GM21576 (cell line): ENCODE data around the gene SLC46A1.

ENCODE experiments used
- ATAC-seq: cut with Tn5 transposase; IDR thresholded peaks from one replicate; pipeline ENCODE4 v1.9.1; 2021; ENCODE audit warnings: mild to moderate bottlenecking, moderate library complexity; ENCODE audit not compliant: unreplicated experiment

Gene SLC46A1

GRCh38 chr17:28363776-28364650, 42.0 kb downstream of the SLC46A1 start:
- ATAC-seq: no peak

DNA sequence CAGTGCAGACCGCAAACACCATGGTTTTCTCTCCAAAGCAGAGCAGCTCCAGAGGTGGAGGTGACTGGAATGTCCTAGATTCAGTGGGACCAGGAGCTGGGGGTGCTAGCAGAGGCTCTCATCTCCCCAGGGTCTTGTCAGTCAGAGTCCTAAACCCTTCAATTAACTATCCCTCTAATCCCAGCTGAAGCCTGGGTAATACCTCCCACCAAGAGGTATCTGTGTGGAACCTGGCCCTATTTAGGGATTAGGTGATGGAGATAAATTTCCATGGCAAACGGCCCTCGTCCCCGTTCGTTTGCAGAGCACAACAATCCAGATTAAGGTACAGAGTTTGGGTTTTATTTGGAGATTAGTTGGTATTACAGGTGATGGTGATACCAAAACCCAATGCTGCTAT, 42.8 kb downstream of the SLC46A1 start:
- no peak for ATAC-seq

DNA sequence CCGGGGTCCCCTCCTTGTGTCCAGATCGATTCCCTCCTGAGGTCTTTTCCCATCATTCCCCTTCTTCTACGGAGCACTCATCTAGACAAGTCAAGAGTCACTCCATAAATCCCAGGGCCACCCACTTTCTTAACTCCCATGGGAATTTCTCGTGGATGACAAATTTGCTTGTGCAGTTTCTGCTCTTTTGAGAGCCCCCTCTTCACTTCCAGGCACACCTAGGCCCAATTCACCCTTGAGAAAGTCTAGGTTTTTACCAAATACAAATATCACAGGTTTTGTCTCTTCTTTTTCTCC, 48.2 kb downstream of the SLC46A1 start:
- no peak for ATAC-seq

- ATAC-seq: peak; percentile 87
Measured at GRCh38 chr17:28357061-28357900, 48.7 kb downstream of the SLC46A1 start, which contains the start of gene POLDIP2. Gene POLDIP2, minus strand, starts transcription at chr17:28357527. Its CDS starts 79 bp downstream, at chr17:28357448.

GRCh38 chr17:28350271-28350670, 55.7 kb downstream of the SLC46A1 start:
- no peak for ATAC-seq

- no peak for ATAC-seq
Measured at GRCh38 chr17:28348979-28349378, 57.0 kb downstream of the SLC46A1 start.

- ATAC-seq: no peak
Measured at GRCh38 chr17:28347261-28347891, 58.6 kb downstream of the SLC46A1 start.

DNA sequence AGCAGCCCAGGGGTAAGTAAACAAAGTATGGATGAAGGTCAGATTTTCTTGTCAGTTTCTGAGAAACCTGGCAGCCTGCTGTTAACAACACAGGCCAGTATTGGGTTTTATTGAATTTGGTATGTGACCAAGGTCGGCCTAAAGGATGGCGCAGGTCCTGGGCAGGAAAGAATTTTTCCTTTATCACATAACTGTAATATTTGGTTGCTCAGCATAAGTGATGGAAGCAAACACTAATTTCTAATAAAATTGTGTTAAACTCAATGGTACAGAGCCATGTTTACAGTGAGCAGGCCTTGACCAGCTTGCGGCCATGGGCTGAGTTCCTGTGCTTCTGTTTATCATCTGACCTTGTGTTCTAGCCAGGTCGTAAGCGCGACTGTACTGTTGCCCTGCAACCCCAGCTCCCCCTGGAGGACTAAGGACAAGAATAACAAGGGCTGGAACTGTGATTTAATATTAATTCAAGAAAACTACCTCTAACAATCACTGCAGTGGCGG, 59.2 kb downstream of the SLC46A1 start:
- no peak for ATAC-seq

DNA sequence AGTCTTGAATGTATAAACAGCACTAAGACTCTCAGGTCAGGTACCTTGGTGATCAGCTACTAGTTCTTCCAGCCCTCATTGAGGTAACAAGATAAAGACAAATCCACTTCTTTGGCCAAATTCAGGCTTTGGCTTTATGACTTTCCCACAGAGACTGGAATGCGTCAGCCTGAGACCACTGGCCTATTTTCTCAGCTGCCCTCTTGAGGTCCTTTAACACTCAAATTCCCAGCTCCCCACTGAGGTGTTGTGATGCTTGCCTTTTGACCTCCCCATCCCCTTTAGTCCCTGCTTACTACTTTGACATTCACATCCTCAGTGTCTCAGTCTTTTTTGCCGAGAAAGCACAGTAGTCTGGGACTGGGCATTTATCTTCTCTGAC, 59.8 kb downstream of the SLC46A1 start:
- no peak for ATAC-seq

DNA sequence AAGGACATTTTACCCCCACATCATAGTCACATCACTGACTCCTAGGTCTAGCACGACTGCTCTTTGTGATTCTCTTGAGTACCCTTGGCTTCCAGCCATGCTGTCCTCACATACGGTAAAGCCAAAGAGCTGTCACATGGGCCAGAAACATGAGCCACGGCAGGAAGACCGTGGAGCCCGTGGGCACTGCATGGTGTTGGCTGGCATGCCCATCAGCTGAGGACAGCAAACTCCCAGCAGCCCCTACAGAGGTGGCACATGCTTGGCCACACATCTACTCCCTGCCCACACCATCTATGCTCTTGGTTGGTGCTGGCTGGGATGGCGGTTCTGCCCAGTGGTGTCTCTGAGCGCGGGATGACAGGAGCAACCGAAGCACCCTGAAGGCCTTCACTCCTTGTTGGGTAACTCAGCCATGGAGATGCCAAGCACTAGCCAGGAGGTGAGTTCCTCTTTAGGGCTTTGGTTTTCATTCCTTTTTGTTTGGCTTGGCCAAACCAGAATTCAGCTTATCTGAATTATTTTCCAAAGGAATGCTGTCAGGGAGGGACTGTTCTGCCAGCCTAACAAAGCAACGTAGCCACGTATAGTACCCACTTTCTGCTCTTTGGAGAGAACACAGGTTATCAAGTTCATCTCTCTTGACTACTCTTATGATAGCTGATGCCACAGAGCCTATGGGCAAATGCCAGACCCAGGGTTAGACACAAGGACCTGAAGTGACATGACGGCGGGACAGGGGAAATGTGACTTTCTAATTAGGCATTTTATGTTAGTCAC, 60.4 kb downstream of the SLC46A1 start:
- ATAC-seq: no peak
